GM18517 (cell line): Measurements from ENCODE around the gene CTPS2.

ENCODE experiments used
- ATAC-seq: cut with Tn5 transposase; IDR thresholded peaks from one replicate; pipeline ENCODE4 v1.9.1; 2021; ENCODE audit warnings: mild to moderate bottlenecking, moderate library complexity; ENCODE audit not compliant: unreplicated experiment

The CTPS2 gene

GRCh38 chrX:16573781-16574180 lies 138.7 kb downstream of the CTPS2 start:
- no peak for ATAC-seq

DNA sequence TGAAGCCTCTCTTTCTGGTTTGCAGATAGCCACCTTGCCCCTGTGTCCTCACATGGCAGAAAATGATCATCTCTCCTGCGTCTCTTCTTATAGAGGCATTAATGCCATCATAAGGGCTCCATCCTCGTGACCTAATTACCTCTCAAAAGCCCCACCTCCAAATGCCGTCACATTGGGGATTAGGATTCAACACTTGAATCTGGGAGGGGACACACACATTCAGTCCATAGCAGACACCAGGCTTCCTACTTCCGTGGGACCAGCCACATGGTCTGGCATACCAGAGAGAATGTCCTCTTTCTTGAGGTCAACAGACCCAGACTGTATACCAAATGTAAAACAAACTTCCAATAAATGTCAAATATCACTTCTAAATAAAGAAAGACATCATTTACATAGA lies 144.8 kb downstream of the CTPS2 start:
- no peak for ATAC-seq

- no peak for ATAC-seq
Observed at GRCh38 chrX:16566571-16566970, 145.9 kb downstream of the CTPS2 start.

GRCh38 chrX:16560173-16560572 lies 152.3 kb downstream of the CTPS2 start:
- ATAC-seq, result no peak

- no peak for ATAC-seq
Observed at GRCh38 chrX:16559206-16559619, 153.3 kb downstream of the CTPS2 start.

GRCh38 chrX:16558489-16558888 lies 154.0 kb downstream of the CTPS2 start:
- no peak for ATAC-seq

DNA sequence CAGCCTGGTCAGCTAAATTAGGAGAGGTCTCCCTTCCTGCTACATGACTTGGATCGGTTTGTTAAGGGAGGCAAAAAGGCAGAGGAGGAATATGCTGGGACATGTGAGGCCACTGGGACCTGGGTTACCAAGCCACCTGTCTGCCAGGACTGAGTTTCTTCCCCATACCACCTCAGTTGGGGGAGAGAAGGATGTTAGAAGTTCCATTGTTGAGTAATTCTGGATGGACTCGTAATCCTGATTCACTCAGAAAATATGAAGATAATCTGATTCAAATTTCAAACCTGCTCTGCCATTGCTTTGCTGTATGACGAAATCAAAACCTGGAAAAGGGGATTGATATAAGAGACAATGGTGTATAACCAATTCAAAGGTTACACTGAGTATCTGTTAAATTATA lies 159.9 kb downstream of the CTPS2 start:
- ATAC-seq, result no peak

- no peak for ATAC-seq
Observed at GRCh38 chrX:16547644-16548043, 164.8 kb downstream of the CTPS2 start.

- no peak for ATAC-seq
Observed at GRCh38 chrX:16544969-16545368, 167.5 kb downstream of the CTPS2 start.
